PC-3 (cell line): ENCODE results near the gene OR51E1. TPM values are rescaled to one million over a fixed set of nuclear protein-coding genes. Genes with fewer than 3 reads are reported as not detected.

Experiments
- ATAC-seq: fragments of 200-7000 bp; cut with Tn5 transposase; 2 replicates; pipeline ENCODE4 v1.9.1; 2020; ENCODE audit warnings: mild to moderate bottlenecking, moderate library complexity
- BruUV-seq: library from RNA; stranded (reverse); fragments of 400-500 nt; replicated peaks from 2 replicates; lab custom pipeline; 2021; lab: Mats Ljungman, UMichigan
- CTCF ChIA-PET: fragments of 300-600 bp; sonication (Branson Sonifier 250); formaldehyde crosslinking; loops from one replicate; lab custom pipeline; 2022; ENCODE audit warnings: antibody characterized with exemption; lab: Charles Lee
- POLR2A ChIA-PET: fragments of 300-600 bp; sonication (Branson Sonifier 250); formaldehyde crosslinking; loops from one replicate; lab custom pipeline; 2022; ENCODE audit warnings: antibody characterized with exemption; ENCODE audit not compliant: unreplicated experiment; lab: Charles Lee
- DNase-seq: peaks from one replicate; pipeline ENCODE4 v3.0.0-alpha.2; 2015
- H2AFZ ChIP-seq: fragments of 300-600 bp; sonication (generic); 2 replicates; pipeline ENCODE4 v1.6.0; 2016; ENCODE audit warnings: antibody characterized with exemption, low read length
- H3F3A ChIP-seq: fragments of 300-600 bp; sonication (generic); one replicate; pipeline ENCODE4 v1.6.0; 2017; ENCODE audit warnings: antibody characterized with exemption, low read length, control low read depth, mild to moderate bottlenecking; ENCODE audit not compliant: unreplicated experiment
- H3K27ac ChIP-seq: fragments of 300-600 bp; sonication (generic); 2 replicates; pipeline ENCODE4 v1.5.1; 2016; ENCODE audit warnings: mild to moderate bottlenecking, low read length
- H3K27me3 ChIP-seq: fragments of 300-600 bp; sonication (generic); 2 replicates; pipeline ENCODE4 v1.6.1; 2016; ENCODE audit warnings: low read length, mixed read lengths
- H3K36me3 ChIP-seq: fragments of 300-600 bp; sonication (generic); 2 replicates; pipeline ENCODE4 v1.6.1; 2016; ENCODE audit warnings: low read depth, mixed run types, low read length, mixed read lengths
- H3K4me1 ChIP-seq: fragments of 300-600 bp; sonication (generic); 2 replicates; pipeline ENCODE4 v1.5.1; 2016; ENCODE audit warnings: low read length; ENCODE audit not compliant: insufficient read depth
- H3K4me2 ChIP-seq: fragments of 300-600 bp; sonication (generic); 2 replicates; pipeline ENCODE4 v1.6.0; 2016; ENCODE audit warnings: low read length
- H3K4me3 ChIP-seq: fragments of 300-600 bp; sonication (generic); 2 replicates; pipeline ENCODE4 v1.5.1; 2016; ENCODE audit warnings: mild to moderate bottlenecking, low read length, mixed read lengths
- H3K79me2 ChIP-seq: fragments of 300-600 bp; sonication (generic); 2 replicates; pipeline ENCODE4 v1.6.1; 2017; ENCODE audit warnings: low read length, mixed read lengths
- H3K9ac ChIP-seq: fragments of 300-600 bp; sonication (generic); 2 replicates; pipeline ENCODE4 v1.6.0; 2016; ENCODE audit warnings: mild to moderate bottlenecking, low read length
- H3K9me2 ChIP-seq: fragments of 300-600 bp; sonication (generic); replicated peaks from 2 replicates; pipeline ENCODE4 v1.6.1; 2016; ENCODE audit warnings: mixed run types, low read length, mixed read lengths
- H3K9me3 ChIP-seq: fragments of 300-600 bp; sonication (generic); 2 replicates; pipeline ENCODE4 v1.6.1; 2016; ENCODE audit warnings: low read length, mixed read lengths
- H4K20me1 ChIP-seq: fragments of 300-600 bp; sonication (generic); 2 replicates; pipeline ENCODE4 v1.6.1; 2016; ENCODE audit warnings: low read length, mixed read lengths
- CTCF ChIP-seq: fragments of 300-600 bp; sonication (generic); conservative IDR thresholded peaks from 2 replicates; pipeline ENCODE4 v1.5.1; 2017; ENCODE audit warnings: antibody characterized with exemption, low read depth, mild to moderate bottlenecking, low read length
- EZH2 ChIP-seq: fragments of 300-600 bp; sonication (generic); IDR thresholded peaks from one replicate; pipeline ENCODE4 v1.6.1; 2017; ENCODE audit warnings: antibody characterized with exemption, mild to moderate bottlenecking, low read length; ENCODE audit not compliant: unreplicated experiment
- EZH2phosphoT487 ChIP-seq: fragments of 300-600 bp; sonication (generic); IDR thresholded peaks from 2 replicates; pipeline ENCODE4 v1.6.1; 2018; ENCODE audit warnings: mild to moderate bottlenecking, antibody characterized with exemption, low read length, borderline replicate concordance
- intact Hi-C: fragments of 100-400 bp; cut with micrococcal nuclease; formaldehyde crosslinking; loops from 2 replicates; pipeline ENCODE4 v1.9.0; 2023
- total RNA-seq: library from RNA; depleted of rRNA; stranded (reverse); fragments of >200 nt; gene quantifications from 2 replicates; pipeline ENCODE4 v1.2.3, GENCODE V29; 2014

Gene OR51E1
- total RNA-seq, 1 experiment from 2014 or later, result not detected

- intact Hi-C loops, result no loop called here
These were observed 30.0 kb downstream of the OR51E1 start for GRCh38 chr11:4673781-4674180.

GRCh38 chr11:4677948-4678347 lies 34.2 kb downstream of the OR51E1 start:
- H3K4me2 ChIP-seq, result no peak overlapping the region
- H3K27ac ChIP-seq, result no peak overlapping the region
- BruUV-seq, result no TSS peak
- H3F3A ChIP-seq, result no peaks in the 10 kb centered on the region
- no peaks in the 10 kb centered on the region for H3K4me1 ChIP-seq
- DNase-seq (no peak), ATAC-seq (no peak)
- POLR2A ChIA-PET, result no interaction called here
- H3K9ac ChIP-seq, result no peak overlapping the region
- no peaks in the 10 kb centered on the region for H3K9me2 ChIP-seq
- no peaks in the 10 kb centered on the region for H3K36me3 ChIP-seq
- H4K20me1 ChIP-seq, result no peaks in the 10 kb centered on the region
- H3K4me3 ChIP-seq, result no peak overlapping the region
- CTCF ChIA-PET, result no interaction called here
- H2AFZ ChIP-seq, result no peak overlapping the region
- TF ChIP-seq EZH2phosphoT487, result no peak
- TF ChIP-seq CTCF, result no peak
- no peak for TF ChIP-seq EZH2
- intact Hi-C loops, result no loop called here
- no peaks in the 10 kb centered on the region for H3K9me3 ChIP-seq
- no peaks in the 10 kb centered on the region for H3K79me2 ChIP-seq
- no peaks in the 10 kb centered on the region for H3K27me3 ChIP-seq

More at GRCh38 chr11:4673781-4674180, 30.0 kb downstream of the OR51E1 start:
- H3F3A ChIP-seq, result no peaks in the 10 kb centered on the region
- ChIA-PET CTCF (no interaction called here), POLR2A (no interaction called here)
- H3K27ac ChIP-seq, result no peak overlapping the region
- no peaks in the 10 kb centered on the region for H3K9me3 ChIP-seq
- no peak overlapping the region for H3K4me2 ChIP-seq
- no peaks in the 10 kb centered on the region for H3K27me3 ChIP-seq
- ATAC-seq (no peak), DNase-seq (no peak)
- no peaks in the 10 kb centered on the region for H3K4me1 ChIP-seq
- no peak overlapping the region for H2AFZ ChIP-seq
- H3K9ac ChIP-seq, result no peak overlapping the region
- H3K36me3 ChIP-seq, result no peaks in the 10 kb centered on the region
- TF ChIP-seq EZH2phosphoT487 (no peak), CTCF (no peak), EZH2 (no peak)
- no TSS peak for BruUV-seq
- H3K9me2 ChIP-seq, result no peaks in the 10 kb centered on the region
- no peaks in the 10 kb centered on the region for H4K20me1 ChIP-seq
- no peak overlapping the region for H3K4me3 ChIP-seq
- H3K79me2 ChIP-seq, result no peaks in the 10 kb centered on the region

- Histone ChIP-seq H4K20me1 (no peaks in the 10 kb centered on the region), H3F3A (no peaks in the 10 kb centered on the region), H3K9me3 (no peaks in the 10 kb centered on the region), H3K9ac (no peak overlapping the region), H2AFZ (no peak overlapping the region), H3K79me2 (no peaks in the 10 kb centered on the region), H3K9me2 (no peaks in the 10 kb centered on the region), H3K4me3 (no peak overlapping the region), H3K27ac (no peak overlapping the region), H3K36me3 (no peaks in the 10 kb centered on the region), H3K4me1 (no peaks in the 10 kb centered on the region), H3K4me2 (no peak overlapping the region), H3K27me3 (no peaks in the 10 kb centered on the region)
- DNase-seq (no peak), ATAC-seq (no peak)
- BruUV-seq, result no TSS peak
- POLR2A ChIA-PET, result no interaction called here
- intact Hi-C loops, result no loop called here
- TF ChIP-seq CTCF, result no peak
- no peak for TF ChIP-seq EZH2
- TF ChIP-seq EZH2phosphoT487, result no peak
- CTCF ChIA-PET, result no interaction called here
These were observed 36.6 kb downstream of the OR51E1 start for GRCh38 chr11:4680341-4680740.
